ENCODE measurements around the gene SHFL.

Gene SHFL

DNA sequence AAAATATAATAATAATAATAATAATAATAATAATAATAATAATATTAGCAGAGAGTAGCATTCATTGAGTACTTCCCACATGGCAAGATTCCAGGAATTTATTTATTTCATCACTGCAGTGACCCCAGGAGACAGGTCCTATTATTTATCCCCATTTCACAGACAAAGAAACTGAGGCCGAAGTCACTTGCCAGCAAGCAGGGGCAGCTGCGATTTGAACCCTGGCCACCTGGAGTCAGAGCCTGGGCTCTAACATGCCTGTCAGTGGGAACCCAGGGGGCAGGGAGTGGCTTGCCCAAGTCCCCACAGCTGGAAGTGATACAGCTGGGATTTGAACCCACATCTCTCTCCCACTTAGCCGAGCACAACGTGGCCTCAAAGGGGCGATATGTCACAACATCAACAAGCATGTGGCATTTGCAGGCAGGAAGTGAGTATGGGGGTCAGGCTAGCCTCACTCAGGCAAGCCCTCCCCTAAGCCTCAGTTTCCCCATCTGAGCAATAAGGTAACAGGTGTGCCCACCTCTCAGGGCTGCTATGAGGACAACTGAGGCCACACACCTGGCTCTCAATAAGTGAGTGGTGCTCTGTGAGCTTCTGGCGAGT, 2.9 kb downstream of the SHFL start:
- DNase-seq = no peak

DNA sequence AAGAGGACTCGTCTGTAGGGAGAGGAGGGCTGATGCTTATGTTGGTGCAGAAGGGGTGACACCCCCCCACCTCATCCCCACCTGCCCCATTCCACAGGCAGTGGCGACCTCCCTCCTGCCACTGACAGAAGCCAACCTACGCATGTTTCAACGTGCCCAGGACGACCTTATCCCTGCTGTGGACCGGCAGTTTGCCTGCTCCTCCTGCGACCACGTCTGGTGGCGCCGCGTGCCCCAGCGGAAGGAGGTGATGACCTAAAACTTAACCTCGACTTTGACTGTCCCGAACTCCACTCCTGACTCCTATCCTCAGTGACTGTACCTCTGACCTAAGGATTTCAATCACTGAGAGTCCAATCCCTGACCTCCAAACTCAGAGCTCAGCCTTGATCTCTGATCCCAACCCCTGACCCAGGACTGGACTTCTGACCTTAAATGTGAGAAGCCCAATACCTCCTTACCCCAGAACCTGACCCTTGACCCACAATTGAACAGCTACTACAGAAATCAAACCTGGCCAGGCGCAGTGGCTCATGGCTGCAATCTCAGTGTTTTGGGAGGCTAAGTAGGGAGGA, 3.8 kb downstream of the SHFL start:
- no peak for DNase-seq

DNA sequence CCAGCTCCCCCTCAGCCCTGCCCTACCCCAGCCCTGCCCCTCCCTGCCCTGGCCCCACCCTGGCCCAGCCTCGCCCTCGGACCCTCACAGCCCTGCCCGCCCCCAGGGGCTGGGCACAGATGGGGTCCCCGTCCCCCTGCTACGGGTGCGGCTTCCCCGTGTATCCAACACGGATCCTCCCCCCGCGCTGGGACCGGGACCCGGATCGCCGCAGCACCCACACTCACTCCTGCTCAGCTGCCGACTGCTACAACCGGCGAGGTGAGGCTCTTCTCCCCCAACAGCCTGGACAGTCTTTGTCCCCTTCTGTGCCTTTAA, 5.2 kb downstream of the SHFL start:
- no peak for DNase-seq

DNA sequence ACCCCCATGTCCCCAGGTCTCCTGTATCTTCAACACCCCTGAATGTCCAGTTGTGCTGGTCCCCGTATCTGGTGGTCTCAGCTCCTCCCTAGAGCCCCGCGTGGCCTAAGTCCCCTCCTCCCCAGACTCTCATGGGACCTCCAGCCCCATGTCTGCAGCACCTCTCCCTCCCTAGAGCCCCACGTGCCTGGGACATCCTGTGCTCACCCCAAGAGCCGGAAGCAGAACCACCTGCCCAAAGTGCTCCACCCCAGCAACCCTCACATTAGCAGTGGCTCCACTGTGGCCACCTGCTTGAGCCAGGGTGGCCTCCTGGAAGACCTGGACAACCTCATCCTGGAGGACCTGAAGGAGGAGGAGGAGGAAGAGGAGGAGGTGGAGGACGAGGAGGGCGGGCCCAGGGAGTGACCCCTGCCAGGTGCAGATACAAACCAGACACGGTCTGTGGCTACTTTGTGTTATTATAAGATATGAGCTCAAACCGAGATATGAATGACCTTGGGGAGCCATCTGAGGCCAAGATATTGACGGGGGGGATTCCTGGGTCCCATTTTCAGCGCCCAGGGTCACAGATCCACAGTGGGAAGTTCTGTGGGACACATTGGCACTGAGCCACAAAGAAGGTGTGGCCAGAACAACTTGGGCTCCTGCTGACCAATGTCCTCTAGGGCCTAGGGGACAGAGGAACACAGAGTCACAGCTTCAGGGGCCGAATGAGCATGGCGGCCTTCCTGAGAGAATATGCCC, 6.0 kb downstream of the SHFL start:
- DNase-seq = no peak

DNA sequence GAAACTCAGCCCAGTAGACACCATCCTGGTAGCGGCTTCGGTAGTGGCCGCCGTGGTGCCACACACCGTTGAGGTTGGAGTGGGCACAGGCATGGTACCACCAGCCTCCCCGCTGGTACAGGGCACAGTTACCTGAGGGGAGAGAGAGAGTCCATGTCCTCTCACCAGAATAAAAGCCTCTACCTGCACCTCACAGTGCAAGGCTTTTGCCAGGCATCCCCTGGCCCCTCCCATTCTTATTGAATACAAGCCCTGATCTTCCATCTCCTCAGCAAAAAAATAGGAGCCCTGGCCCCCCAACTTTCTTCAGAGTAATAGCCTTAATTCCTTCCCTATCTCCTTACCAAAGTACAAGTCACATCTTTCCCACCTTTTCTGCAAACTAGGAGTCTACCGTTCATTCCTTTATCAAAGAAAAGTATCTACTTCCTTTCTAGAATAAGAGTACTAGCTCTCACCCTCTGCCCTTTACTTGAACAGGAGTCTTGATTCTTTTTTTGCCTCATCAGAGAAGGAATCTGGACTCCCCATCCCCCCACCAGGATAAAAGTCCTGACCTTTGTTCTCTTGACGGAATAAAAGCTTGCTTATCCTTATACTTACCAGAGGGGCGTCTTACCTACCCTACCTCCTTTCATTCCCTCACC, 6.7 kb downstream of the SHFL start:
- DNase-seq = no peak

DNA sequence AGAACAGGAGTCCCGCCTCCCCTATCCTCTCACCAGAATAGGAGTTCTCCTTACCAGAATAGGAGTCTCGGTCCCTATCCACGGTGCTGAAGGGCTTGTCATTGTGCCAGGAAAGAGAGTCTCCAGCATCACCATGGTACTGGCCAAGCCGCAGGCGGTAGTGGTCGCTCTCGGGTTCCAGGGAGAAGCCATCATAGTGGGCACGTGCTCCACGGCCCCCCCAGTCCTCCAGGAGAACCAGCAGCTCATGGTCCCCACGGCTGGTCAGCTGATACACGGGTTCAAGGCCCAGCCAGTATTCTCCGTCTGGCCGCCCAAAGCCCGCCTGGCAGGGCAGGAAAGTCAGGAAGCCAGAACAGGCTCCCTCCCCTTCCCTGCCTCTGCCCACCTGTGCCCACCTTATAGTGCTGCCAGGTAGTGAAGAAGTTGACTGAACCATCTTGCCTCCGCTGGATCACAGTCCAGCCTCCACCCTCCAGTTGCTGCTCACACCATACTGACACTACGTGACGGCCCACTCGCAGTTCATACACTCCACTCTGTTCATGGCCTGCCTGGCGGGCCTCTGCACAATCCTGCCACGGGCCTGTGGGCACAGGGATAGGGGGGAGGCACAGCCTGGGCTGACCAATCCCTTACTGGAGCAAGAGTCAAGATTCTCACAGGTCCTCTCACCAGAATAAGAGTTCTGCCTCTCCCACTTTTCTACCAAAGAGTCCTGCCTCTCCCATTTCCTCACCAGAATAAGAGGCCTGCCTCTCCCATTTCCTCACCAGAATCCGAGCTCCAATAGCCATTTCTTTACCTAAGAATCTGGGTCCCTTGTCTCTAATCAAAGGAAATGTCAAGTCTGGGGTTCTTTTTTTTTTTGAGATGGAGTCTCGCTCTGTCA, 7.4 kb downstream of the SHFL start:
- DNase-seq = no peak

DNA sequence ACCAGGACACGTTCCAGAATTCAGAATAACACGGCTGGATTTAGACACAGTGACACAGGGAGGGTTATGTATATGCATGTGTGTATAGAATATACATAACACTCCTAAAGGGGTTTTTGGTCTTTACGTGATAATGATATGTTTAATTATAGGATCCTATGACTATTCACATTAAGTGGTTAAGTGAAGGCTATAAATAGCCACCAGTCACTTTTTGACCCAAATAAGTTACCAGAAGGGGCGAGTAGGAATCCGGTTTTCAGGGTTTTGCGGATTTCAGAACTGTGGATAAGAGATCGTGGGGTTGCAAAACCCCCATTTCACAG, 9.5 kb downstream of the SHFL start:
- no peak for DNase-seq

DNA sequence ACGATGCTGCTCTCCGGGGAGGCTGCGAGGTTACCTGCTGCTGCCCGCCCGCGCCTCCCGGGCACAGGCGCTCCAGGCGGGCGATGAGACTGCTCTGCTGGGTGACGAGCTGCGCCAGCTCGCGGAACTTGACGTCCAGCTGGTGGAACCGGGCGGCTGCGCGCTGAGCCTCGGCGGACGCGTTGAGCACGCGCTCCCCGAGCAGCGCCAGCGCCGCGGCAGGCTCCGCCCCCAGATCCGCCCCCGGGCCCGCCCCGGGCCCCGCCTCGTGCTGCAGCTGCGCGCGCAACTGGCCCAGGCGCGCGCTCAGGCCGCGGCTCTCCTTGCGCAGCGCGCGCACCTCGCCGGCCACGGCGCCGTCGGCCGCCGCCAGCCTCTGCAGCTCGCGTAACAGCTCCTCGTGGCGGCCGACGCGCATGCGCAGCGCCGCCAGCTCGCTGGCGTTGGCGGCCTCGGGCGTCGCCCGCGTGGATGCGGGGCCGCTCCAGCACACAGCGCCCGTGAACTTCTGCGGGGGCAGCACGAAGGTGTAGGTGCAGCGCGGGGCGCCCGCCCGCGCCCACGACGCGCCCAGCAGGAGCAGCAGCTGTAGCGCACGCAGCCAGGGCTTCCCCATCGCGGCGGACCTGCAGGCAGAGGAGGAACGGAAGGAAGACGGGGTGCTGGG, 10.0 kb downstream of the SHFL start:
- DNase-seq = peak; percentile 85

DNA sequence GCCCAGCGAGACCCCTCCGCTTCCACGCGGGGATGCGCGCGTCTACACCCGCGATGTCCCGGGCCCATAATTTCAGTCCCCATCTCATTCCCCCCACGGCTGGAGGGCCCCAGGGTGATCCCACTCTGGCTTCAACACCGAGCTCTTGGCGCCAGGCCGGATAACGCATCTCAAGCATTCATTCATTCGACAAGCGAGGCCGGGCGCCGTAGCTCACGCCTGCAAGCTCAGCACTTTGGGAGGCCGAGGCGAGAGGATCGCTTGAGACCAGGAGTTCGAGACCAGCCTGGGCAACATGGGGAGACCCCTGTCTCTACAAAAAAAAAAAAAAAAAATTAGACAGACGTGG, 10.5 kb downstream of the SHFL start:
- peak; percentile 30 for DNase-seq

DNA sequence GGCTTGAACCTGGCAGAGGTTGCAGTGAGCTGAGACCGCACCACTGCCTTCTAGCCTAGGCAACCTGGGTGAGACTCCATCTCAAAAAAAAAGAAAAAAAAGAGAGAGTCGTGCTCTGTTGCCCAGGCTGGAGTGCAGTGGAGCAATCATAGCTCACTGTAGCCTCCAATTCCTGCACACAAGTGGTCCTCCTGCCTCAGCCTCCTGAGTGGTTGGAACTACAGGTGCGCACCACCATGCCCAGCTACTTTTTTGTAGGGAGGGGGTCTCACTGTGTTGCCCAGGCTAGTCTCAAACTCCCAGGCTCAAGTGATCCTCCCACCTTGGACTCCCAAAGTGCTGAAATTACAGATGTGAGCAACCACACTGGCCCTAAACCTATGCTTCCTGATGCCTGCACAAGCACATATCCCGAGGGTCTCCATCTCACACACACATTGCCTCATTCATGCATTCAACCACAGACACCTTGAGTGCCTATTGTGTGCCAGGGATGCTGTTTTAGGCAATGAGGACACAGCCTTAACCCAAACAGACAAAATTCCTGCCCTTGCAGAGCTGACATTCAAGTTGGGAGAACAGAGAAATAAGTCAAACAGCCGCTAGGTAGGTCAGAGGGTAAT, 14.2 kb downstream of the SHFL start:
- no peak for DNase-seq

DNA sequence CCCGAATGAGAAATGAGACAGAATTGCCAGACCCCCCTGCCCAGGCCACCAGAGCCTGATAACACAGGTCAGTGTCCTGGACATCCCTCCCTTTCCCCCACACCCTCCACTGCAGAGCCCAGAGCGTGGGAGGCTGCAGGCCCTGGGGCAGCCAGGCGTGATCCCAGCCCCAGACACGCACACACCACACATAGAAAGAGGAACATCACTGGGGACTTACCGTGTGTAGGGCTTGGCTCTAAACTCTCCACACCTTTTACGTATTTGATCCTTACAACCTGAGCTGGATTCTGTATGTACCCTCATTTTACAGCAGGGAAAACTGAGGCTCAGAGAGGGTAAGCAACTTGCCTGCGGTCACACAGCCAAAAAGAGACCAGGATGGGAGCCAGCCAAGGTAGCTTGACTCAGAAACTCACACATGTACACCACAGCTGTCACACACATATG, 16.7 kb downstream of the SHFL start:
- no peak for DNase-seq

DNA sequence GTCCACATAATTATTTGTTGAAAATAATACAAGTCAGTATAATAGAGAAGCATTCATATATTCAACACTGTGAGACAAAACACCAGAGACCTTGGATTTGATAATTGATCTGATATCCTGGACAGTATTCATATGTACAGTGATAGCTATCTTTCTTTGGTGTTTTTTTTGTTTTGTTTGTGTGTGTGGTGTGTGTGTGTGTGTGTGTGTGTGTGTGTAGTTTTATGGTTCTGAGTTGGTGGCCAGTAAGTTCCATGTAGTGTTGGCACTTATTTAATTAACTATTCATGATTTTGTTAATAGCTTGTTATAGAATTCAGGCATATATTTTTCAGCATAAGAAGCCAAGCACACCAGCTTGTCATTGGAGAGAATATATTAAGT, 18.0 kb downstream of the SHFL start:
- DNase-seq = no peak

DNA sequence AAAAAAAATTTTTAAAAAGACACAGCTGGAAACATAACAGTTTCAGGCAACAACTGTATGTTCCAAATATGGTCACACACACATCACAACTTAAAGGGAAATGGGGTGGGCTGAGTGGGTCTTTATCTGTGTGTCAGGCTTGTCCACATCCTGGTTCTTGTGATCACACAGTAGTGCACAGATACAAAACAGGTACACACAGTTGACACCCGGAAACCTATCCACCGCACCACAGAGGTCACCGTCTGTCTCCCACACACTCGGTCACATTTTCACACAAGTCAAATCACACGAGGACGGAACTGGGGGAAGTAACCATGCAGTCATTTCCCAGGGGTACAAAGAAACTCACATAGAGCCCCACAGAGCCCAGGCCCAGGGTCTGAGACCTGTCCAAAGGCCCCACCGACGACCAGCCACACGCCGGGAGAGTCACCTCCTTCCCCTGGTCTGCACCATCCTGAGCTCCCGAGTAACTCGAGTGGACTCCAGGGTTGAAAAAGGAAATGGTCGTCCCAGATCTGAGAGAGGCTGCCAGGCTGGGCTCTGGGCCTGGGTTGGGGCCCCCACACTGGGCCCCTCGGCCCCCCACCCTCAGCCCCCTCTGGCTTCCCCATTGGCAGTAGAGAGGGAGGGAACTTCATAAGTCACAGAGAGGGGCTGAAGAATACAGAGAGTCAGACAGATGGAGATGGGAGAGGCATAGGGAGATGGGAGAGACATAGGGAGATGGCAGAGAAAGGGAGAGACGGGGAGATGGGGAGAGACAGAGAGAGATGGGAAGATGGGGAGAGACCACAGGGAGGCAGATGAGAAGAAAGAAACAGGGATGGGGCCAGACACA, 18.8 kb downstream of the SHFL start:
- DNase-seq = no peak

DNA sequence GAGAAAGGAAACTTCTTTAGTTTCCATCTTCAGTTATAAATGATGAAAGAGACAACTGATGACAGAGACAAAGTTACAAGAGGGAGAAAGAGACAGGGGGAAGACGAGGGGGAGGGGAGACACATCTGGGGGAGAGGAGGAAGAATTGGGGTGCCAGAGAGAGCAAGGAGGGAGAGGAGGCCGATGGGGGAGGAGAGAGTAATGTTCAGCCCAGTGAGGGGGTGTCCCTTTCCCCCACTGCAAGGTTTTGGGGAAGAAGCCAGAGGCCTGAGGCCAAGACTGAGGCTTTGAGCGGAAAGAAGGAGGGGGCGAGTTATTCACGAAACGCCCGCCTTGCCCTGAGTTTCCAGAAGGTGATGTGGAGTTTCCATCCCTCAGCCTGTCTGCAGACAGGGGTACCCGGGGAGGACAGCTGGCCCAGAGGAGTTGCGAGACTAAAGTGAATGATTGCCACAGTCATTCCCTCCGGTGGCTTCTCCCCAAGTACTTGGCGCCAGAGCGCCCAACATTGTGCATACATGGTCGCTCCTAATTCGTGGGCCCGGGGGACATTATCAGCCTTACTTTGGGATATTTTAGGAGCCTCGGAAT, 19.5 kb downstream of the SHFL start:
- no peak for DNase-seq

DNA sequence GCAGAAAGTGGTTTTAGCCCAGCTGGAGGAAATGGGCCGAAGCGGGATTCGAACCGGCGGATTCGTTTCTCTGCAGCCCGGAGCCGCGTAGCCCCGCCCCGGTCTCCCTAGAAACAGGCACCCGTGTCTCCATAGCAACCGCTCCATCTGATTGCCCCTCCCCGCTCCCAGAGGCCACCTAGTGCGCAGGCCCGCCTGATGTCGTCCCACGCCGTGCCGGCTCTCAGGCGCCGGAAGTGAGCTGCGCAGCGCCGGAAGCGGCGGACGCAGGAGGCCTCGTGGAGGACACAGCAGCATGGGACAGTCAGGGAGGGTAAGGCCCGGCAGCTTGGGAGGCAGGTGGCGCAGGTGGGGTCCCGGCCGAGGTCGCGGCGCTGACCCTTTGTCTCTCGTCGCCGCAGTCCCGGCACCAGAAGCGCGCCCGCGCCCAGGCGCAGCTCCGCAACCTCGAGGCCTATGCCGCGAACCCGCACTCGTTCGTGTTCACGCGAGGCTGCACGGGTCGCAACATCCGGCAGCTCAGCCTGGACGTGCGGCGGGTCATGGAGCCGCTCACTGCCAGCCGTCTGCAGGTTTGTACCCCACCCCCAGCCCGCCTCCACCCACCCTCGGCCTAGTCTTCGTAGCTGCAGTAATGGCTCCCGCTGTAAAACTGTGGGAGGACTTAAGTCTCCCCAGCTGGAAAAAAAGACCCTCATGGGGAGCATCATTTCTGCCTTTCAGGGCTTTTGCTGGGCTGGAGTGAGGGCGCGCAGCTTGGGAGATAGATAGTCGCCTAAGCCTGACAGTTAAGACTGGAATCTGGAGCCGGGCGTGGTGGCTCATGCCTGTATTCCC, 20.2 kb downstream of the SHFL start, which contains the start of gene PPAN:
Gene PPAN, plus strand, starts transcription at position 263 of the 837 bp plus-strand sequence. Its CDS starts 33 bp downstream, at position 296.
- DNase-seq = peak; percentile 94

DNA sequence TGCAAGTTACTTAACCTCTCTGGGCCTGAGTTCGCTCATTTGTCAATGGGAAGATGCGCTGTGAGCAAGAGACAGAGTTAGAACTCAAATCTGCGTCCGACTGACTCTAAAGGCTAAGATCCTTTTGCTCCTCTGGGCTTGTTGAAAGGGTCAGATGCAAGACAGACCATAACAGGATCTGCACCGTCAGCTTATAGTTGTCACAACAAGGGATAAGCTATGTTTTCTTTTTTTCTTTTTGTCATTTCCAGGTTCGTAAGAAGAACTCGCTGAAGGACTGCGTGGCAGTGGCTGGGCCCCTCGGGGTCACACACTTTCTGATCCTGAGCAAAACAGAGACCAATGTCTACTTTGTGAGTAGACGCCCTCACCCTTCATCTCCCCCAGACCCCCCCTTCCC, 21.1 kb downstream of the SHFL start:
- DNase-seq = no peak

DNA sequence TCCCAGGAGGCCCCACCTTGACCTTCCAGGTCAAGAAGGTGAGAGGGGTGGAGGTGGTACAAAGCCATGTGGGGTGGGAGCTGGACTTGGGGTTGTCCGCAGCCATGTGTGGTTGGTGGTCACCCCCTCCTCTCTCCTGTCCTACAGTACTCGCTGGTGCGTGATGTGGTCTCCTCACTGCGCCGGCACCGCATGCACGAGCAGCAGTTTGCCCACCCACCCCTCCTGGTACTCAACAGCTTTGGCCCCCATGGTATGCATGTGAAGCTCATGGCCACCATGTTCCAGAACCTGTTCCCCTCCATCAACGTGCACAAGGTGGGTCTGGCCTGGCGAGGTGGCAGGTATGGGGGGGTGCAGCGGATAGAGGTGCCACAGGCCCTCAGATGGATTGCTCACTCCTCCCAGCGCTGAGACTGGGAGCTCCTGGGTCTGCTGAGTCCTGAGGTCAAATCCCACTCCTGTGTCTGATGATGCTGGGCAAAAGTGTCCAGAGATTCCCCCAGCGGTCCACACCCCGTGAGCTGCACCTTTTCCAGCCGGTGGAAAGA, 21.8 kb downstream of the SHFL start:
- no peak for DNase-seq

DNA sequence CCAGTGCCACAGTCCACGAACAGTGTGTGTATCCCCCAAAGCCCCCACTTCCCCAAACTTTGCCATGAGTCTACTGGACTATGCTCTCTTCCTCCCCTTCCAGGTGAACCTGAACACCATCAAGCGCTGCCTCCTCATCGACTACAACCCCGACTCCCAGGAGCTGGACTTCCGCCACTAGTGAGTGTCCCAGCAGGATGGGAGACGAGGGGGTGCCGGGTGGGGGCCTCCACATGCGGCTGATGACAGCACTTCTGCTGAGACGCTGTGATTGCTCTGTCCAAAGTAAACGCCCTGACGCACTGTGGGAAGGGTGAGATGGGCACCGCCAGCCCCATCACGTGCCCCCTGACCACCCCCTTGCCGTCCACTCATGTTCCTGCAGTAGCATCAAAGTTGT, 23.4 kb downstream of the SHFL start:
- DNase-seq = no peak

All from DMS153 (cell line).